ENCODE measurements around the gene ERLIN1.
"Not testable (repeated sequence)": the region's sequence is repeated elsewhere in the genome, so short reads cannot be mapped to it uniquely, and the experiment has no call there.

Gene ERLIN1

GRCh38 chr10:100133801-100134200 lies 52.0 kb downstream of the ERLIN1 start:
- DNase-seq (ENCODE audit: low spot score) = no peak

- DNase-seq (ENCODE audit: low spot score) = no peak
Measured at GRCh38 chr10:100132427-100132826, 53.4 kb downstream of the ERLIN1 start.

GRCh38 chr10:100131571-100131970 lies 54.3 kb downstream of the ERLIN1 start:
- DNase-seq (ENCODE audit: low spot score) = no peak

- DNase-seq (ENCODE audit: low spot score) = no peak
Measured at GRCh38 chr10:100130831-100131230, 55.0 kb downstream of the ERLIN1 start.

- DNase-seq (ENCODE audit: low spot score) = no peak
Measured at GRCh38 chr10:100129424-100129823, 56.4 kb downstream of the ERLIN1 start.

- DNase-seq (ENCODE audit: low spot score) = no peak
Measured at GRCh38 chr10:100128951-100129350, 56.9 kb downstream of the ERLIN1 start.

GRCh38 chr10:100125335-100125734 lies 60.5 kb downstream of the ERLIN1 start:
- DNase-seq (ENCODE audit: low spot score) = not testable (repeated sequence)

- DNase-seq (ENCODE audit: low spot score) = no peak
Measured at GRCh38 chr10:100124097-100124496, 61.7 kb downstream of the ERLIN1 start.

GRCh38 chr10:100122780-100123179 lies 63.0 kb downstream of the ERLIN1 start:
- no peak for DNase-seq (ENCODE audit: low spot score)

GRCh38 chr10:100120550-100120949 lies 65.3 kb downstream of the ERLIN1 start:
- no peak for DNase-seq (ENCODE audit: low spot score)

- DNase-seq (ENCODE audit: low spot score) = no peak
Measured at GRCh38 chr10:100119726-100120125, 66.1 kb downstream of the ERLIN1 start.

GRCh38 chr10:100114976-100115770 lies 70.7 kb downstream of the ERLIN1 start:
- no peak for DNase-seq (ENCODE audit: low spot score)

GRCh38 chr10:100114460-100114859 lies 71.4 kb downstream of the ERLIN1 start:
- DNase-seq (ENCODE audit: low spot score) = no peak

GRCh38 chr10:100109670-100110069 lies 76.2 kb downstream of the ERLIN1 start:
- peak; percentile 20 for DNase-seq (ENCODE audit: low spot score)

- no peak for DNase-seq (ENCODE audit: low spot score)
Measured at GRCh38 chr10:100106865-100107264, 79.0 kb downstream of the ERLIN1 start.

GRCh38 chr10:100104300-100104699 lies 81.5 kb downstream of the ERLIN1 start:
- DNase-seq (ENCODE audit: low spot score) = no peak

GRCh38 chr10:100103581-100103980 lies 82.2 kb downstream of the ERLIN1 start:
- no peak for DNase-seq (ENCODE audit: low spot score)

- peak; percentile 50 for DNase-seq (ENCODE audit: low spot score)
Measured at GRCh38 chr10:100101192-100102076, 84.4 kb downstream of the ERLIN1 start.

- DNase-seq (ENCODE audit: low spot score) = peak; percentile 52
Measured at GRCh38 chr10:100100651-100101184, 85.1 kb downstream of the ERLIN1 start.

All from kidney tubule cell (primary cell).